Stimulated activated CD4-positive, alpha-beta T cell treated with anti-CD3 and anti-CD28 coated beads, Interleukin-4, amount 100 ng/mL, for 1 hour (primary cell): ENCODE results near the gene NQO1.

Source experiments
- DNase-seq: peaks from one replicate; pipeline ENCODE4 v3.0.0-alpha.2; 2020

The NQO1 gene

DNA sequence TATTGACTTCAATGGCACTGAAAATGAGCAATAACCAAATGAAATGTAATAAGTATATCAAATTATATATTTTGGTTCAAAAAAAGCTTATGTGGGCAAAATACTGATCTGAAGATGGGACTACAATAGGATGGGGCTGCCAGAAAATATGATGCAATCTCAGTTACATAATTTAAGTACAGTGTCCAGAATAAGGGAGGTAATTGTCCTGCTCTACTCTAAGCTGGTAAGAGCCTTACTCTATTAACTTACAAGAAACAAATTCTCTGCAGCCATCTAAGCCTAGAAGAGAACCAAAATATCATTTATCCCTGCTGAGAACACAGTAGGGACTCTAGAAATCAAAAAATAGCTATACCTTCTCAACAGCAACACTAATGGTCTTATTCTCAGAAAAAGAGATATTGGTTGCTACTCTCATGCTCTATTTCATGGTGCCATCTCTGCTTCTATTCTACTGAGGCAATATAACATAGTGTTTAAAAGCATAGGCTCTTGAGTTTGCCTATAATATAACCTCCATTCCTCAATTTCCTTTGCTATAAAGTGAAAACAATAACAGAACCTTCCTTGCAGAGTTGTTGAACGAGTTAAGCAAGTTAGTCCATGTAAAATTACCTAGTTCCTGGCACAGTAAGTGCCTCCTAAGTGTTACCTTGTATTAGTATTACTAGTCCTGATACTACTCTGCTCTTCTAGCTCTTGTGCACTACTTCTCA is 19.9 kb downstream of the NQO1 start:
- DNase-seq, result no peak

DNA sequence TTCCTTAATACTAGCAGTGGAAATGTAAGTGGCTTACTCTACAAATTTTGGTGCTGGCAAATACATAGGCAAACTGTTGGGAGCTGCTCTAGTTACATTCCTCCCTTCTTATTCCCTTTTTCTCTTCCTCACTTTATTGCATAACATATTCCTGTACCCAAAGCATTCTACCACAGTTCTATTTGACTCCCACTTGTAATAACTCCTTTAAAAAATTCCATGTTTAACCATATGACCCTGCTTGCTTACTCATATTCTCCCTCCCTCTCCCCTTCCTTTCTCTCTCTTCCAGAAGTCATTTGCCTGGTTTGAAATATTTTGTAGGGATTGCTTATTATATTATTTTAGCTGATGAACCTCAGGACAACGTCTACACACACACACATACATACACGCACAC is 22.7 kb downstream of the NQO1 start:
- no peak for DNase-seq

DNA sequence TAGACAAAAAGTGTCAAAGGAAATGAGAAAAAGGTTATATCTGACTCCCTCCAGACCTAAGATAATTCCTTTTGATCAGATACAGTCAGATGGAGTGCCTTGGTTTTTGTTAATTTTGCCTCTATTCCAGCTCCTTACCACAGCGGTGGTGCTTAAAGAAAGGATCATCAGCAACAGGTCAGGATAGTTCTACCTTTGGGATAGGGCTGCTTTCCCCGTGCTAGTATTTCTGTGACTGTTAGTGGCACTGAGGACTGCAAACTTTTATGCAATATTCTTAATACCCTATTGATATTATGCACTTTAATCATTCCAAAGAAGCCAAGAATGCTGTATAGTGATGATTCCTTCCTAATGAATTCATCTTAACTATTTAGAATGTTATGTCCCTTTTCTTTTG is 24.5 kb downstream of the NQO1 start:
- no peak for DNase-seq

DNA sequence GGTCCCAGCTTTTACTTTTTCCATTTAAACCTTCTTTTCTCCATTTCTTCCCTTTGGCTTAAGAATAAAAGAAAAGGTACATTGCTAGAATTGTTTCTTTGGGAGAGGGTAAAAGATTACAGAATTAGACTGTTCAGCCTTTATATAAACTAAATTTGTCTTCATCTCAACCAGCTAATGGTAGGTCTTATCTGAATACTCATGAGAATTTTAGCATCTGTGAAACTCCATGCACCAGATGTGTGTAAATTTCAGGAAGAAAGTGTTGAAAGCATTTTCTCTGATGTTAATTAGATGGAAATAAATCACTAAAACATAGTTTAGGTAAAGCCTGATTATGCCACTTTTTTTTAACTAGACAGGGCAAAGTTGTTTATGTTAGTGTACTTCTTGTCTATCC is 24.9 kb downstream of the NQO1 start:
- no peak for DNase-seq

DNA sequence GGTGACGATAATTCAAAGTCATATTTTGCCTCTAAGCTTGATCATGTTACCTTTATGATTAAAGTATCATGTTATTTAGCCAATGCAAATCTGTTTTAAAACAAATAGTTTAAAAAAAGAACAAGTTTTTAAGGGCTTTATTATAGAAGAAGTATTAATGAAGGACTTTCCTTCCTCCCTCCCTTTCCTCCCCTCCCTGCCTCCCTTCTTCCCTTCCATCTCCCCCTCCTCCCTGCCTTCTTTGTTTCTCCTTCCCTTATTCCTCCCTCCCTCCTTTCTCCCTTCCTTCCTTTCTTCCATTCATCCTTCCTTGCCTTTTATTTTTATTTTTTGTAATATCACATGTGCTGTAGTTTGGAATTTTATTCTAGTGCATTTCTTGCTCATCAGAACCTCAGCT is 26.4 kb downstream of the NQO1 start:
- no peak for DNase-seq

DNA sequence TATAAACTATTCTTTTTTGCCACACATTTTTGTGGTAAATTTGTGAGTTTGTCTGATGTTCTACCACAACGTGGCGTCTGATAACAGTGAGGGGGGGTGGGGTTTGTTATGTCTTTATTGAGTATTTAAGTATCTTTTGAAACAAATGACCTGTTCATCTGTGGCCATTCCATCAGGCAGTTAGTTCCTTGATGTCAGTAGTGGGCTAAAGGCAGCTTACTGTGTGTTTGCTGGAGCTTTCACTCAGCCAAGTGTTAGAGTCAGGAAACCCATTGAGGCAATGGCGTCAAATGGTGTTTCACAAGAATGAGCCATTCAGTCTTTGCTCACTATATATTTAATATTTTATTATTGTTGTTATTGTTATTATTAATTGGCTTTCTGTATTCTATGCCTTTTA is 28.0 kb downstream of the NQO1 start:
- no peak for DNase-seq

DNA sequence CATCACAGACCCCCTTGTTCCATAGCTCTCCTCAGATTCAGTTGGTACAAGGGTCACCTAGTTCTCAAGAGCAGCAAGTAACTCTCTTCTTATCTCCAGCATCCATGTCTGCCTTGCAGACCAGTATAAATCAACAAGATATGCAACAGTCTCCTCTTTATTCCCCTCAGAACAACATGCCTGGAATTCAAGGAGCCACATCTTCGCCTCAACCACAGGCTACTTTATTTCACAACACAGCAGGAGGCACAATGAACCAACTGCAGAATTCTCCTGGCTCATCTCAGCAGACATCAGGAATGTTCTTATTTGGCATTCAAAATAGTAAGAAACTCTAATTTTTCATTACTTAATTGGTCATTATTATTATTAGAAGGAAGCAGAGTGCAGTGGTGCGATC is 32.4 kb downstream of the NQO1 start:
- DNase-seq, result no peak

DNA sequence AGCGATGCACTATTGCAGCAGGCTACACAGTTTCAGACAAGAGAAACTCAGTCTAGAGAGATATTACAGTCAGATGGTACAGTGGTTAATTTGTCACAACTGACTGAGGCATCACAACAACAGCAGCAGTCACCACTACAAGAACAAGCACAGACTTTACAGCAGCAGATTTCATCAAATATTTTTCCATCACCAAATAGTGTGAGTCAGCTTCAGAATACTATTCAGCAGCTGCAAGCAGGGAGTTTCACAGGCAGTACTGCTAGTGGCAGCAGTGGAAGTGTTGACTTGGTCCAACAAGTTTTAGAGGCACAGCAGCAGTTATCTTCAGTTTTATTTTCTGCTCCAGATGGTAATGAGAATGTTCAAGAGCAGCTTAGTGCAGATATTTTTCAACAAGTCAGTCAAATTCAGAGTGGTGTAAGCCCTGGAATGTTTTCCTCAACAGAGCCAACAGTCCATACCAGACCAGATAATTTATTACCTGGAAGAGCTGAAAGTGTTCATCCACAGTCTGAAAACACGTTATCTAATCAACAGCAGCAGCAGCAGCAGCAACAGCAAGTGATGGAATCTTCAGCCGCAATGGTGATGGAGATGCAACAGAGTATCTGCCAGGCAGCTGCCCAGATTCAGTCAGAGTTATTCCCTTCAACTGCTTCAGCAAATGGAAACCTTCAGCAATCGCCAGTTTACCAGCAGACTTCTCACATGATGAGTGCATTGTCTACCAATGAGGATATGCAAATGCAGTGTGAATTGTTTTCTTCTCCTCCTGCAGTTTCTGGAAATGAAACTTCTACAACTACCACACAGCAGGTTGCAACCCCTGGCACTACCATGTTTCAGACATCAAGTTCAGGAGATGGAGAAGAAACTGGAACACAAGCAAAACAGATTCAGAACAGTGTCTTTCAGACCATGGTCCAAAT is 34.1 kb downstream of the NQO1 start:
- DNase-seq, result no peak

DNA sequence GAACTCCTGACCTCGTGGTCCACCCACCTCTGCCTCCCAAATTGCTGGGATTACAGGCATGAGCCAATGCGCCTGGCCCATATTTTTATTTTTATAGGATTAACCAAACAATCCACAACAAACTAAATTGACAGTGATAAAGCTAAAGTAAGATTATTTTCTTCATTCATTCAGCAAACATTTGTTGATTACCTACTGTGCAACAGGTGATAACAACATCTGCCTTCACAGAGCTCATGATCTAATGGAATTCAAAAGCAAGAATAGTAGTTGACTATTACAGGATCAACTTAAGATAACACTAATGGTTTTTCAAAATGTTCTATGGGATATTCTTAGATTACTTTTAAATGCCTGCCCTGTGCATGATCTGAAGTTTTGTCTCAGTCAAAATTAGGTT is 37.8 kb downstream of the NQO1 start:
- no peak for DNase-seq

DNA sequence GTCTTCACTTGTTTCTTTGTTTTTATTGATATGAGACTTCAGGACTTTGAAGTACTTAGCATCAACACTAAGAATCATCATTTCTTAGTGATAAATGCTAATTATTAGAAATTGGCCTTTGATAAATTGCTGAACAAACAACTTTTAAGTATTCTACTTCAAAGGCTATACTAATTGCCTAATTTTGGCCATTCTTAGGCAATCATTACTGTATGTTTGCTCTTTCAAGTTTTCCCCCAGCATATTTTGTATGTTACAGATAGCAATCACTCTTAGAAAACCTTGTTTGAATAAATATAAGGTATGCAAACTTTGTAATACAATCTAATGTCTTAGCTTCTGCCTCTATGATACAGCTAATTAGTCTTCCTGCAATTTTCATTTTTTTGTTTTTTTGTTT is 46.0 kb downstream of the NQO1 start:
- no peak for DNase-seq

DNA sequence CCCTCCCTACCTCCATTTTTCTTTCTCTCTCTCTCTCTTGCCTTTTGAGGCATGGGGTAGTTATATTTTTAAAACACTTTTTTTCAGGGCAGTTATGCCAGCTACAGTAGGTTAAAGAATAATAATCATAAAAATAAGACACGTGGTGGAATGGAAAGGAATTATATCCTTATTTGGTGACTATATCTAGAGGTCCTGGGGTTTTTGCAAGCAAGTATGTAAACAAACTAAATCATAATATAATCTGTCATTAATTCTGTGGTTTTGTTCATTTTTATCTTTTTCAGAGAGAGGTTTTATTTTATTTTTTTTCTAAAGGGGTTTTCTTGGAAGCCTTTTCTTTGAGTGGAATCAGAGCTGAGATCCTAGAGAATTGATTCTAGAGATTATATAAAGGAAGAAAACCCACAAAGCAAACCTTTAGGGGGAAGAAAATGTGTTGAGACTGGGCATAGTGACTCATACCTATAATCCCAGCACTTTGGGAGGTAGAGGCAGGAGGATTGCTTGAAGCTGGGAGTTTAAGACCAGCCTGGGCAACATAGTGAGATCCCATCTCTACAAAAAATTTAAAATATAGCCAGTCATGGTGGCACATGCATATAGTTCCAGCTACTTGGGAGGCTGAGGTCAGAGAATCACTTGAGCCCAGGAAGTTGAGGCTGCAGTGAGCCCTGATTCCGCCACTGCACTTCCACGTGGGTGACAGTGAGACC is 53.2 kb downstream of the NQO1 start:
- DNase-seq, result no peak

DNA sequence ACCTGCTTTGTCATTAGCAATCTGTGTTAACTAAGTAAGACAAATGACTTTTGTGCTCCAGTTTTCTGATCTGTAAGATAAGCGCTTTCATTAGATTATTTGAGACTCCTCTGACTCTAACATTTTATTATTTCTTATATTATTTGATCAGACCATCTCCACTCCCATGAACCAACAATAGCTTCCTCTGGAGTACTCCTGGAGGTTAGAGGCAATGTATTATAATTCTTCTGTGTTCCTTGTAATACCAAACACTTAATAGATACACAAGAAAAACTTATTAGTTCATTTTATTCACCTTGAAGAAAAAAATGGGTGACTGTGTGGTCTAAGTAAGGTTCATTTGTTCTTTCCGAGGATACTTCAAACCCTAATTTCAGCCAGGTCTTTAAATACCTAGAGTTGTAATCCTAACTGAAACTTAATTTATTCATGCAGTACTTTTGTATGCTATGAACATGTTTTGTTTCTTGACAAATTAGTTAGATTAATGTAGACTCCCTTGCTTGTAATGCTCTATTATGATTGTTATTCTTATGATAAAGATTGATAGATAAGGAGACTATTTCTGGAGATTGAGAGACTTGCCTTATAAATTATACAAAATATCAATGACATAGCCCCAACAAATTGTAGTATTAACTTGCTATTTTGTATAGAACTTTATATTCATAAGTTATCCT is 53.9 kb downstream of the NQO1 start:
- DNase-seq, result no peak

DNA sequence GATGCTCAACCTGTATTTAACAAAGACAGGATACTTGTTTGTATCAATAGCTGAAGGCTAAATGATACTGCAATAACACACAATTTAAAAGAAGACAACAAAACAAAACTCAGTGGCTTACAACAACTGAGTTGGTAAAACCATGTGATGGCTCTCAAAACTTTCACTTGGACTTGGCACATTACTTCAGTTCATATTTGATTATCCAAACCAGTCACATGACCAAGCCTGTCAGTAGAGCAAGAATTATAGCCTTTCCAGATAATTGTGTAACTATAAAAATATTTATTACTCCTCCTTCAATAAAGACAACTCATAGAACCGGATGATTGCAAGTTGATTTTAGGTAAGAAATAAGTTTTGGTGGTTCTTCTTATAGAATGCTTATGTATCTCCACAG is 56.8 kb downstream of the NQO1 start:
- no peak for DNase-seq

DNA sequence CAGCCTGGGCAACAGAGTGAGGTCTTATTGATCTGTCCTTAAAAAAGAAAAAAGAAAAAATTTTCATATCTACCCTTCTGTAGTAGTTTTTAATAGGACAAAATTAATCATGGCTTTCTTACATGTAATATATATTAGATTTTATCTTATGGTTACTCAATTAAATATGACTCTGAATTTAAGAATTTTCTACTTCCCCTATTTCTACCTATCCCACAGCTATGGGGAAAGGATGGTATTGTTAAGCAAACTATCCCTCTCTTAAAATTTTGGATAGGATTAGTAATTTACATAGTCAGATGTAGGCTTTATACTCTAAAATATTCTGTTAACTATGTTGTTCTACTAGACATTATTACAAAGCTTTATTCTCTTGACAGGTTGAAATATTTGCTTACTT is 62.5 kb downstream of the NQO1 start:
- no peak for DNase-seq

DNA sequence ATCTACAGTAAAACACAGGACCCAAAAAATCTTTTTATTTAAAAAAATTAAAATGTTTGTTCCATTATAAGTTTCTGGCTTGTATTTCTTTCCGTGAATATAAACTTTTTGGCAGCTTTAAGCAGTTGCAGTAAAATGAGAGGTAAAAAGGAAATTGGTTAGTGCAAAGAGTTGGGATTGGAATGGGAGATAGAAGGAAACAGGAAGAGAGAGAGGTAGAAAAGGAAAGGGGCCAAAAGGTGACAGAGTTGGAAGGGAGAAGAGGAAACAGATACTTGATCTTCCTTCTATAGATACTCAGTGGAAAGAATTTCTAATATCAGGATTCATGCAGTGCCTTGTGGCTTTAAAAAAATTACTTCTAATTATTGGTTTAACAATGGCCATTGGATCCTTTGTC is 63.5 kb downstream of the NQO1 start:
- no peak for DNase-seq

DNA sequence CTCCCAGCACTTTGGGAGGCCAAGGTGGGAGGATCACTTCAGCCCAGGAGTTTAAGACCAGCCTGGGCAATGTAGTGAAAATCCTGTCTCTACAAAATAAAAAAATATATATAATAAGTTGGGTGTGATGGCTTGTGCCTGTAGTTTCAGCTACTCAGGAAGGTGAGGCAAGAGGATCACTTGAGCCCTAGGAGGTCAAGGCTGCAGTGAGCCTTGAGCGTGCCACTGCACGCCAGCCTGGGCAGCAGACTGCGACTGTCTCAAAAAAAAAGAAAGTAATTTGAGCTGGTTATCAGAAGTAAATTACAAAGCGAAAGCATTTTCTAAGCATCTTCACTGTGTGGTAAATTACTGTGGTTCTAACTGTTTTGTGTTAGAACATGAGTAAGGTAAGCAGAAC is 66.2 kb downstream of the NQO1 start:
- DNase-seq, result no peak
